Measurements from ENCODE around the gene ECI1. TPM values are rescaled to one million over a fixed set of nuclear protein-coding genes. Genes with fewer than 3 reads are reported as not detected.
"Not testable (repeated sequence)": the region's sequence is repeated elsewhere in the genome, so short reads cannot be mapped to it uniquely, and the experiment has no call there.

ECI1 gene
- total and polyA plus RNA-seq, 4 donors, result 28.4 to 66.0 (median 47.1) TPM

- H3K9me3 ChIP-seq (ENCODE audit: control insufficient read depth, low read length); H3K4me3 ChIP-seq (ENCODE audit: low read length in 2 of 2); ATAC-seq (ENCODE audit: low FRiP score); H3K4me1 ChIP-seq (ENCODE audit: control insufficient read depth in 1 of 2, insufficient read depth in 2 of 2, low read length in 2 of 2); DNase-seq; H3K27ac ChIP-seq (ENCODE audit: low read depth in 1 of 2, low read length in 2 of 2); intact Hi-C loops (cut with DNase I); H3K36me3 ChIP-seq (ENCODE audit: control insufficient read depth in 1 of 2, insufficient read depth in 2 of 2, low read length in 1 of 2); H3K27me3 ChIP-seq (ENCODE audit: control insufficient read depth in 1 of 2, insufficient read depth in 2 of 2, low read length in 1 of 2): not testable (repeated sequence)
- 2 to 5% methylated on average over 6 to 11 of the region's 12 CpGs for WGBS, 2 donors
These were observed 15.5 kb upstream of the ECI1 start for GRCh38 chr16:2266887-2267286.

DNA sequence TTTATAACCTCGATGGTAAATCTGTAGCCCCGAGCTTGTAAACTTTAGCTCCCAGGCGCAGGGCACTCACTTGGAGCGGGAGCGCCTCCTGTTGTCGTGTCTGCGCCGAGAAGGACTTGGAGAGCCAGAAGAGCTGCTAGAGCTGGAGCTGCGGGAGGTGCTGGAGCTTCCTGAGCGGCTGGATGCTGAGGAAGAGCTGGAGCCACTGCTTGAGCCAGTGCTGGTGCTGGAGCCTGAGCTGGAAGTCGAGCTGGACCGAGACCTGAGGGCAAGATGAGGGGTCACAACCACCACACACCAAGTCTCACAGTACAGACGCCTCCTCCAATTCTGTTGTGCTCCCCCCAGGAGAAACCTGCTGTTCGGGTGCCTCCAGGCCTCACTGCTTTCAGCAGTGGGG is 11.6 kb upstream of the ECI1 start:
- H3K4me1 ChIP-seq (ENCODE audit: control insufficient read depth in 1 of 2, insufficient read depth in 2 of 2, low read length in 2 of 2); ATAC-seq (ENCODE audit: low FRiP score); H3K27ac ChIP-seq (ENCODE audit: low read depth in 1 of 2, low read length in 2 of 2); H3K4me3 ChIP-seq (ENCODE audit: low read length in 2 of 2); H3K9me3 ChIP-seq (ENCODE audit: control insufficient read depth, low read length); DNase-seq; intact Hi-C loops (cut with DNase I); H3K27me3 ChIP-seq (ENCODE audit: control insufficient read depth in 1 of 2, insufficient read depth in 2 of 2, low read length in 1 of 2): not testable (repeated sequence)
- 80 to 81% methylated on average over 14 of the region's 14 CpGs for WGBS, 2 donors
- peaks cover 3 to 10% of the 10 kb centered on the region in 2 donors for H3K36me3 ChIP-seq (ENCODE audit: control insufficient read depth in 1 of 2, insufficient read depth in 2 of 2, low read length in 1 of 2)

GRCh38 chr16:2260250-2260649 is 8.9 kb upstream of the ECI1 start:
- Histone ChIP-seq H3K9me3 (ENCODE audit: control insufficient read depth, low read length) (no peaks in the 10 kb centered on the region), H3K27me3 (ENCODE audit: control insufficient read depth in 1 of 2, insufficient read depth in 2 of 2, low read length in 1 of 2) (no peaks in the 10 kb centered on the region), H3K36me3 (ENCODE audit: control insufficient read depth in 1 of 2, insufficient read depth in 2 of 2, low read length in 1 of 2) (peaks cover 7 to 16% of the 10 kb centered on the region in 2 donors), H3K27ac (ENCODE audit: low read depth in 1 of 2, low read length in 2 of 2) (no peak overlapping the region), H3K4me3 (ENCODE audit: low read length in 2 of 2) (no peak overlapping the region), H3K4me1 (ENCODE audit: control insufficient read depth in 1 of 2, insufficient read depth in 2 of 2, low read length in 2 of 2) (no peaks in the 10 kb centered on the region)
- DNase-seq (no peak), ATAC-seq (ENCODE audit: low FRiP score) (no peak)
- intact Hi-C loops (cut with DNase I), result no loop called here
- WGBS, 2 donors, result 92 to 94% methylated on average over 8 of the region's 8 CpGs

DNA sequence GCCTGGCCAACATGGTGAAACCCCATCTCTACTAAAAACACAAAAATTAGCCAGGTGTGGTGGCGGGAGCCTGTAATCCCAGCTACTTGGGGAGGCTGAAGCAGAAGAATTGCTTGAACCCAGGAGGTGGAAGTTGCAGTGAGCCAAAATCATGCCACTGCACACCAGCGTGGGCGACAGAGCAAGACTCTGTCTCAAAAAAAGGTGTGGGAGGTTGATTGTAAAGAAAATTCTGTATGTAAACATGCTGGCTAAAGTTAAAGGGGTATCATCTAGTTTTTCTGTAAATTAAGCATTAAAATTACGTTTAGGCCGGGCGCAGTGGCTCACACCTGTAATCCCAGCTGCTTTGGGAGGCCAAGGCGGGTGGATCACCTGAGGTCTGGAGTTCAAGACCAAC is 7.1 kb upstream of the ECI1 start:
- H3K9me3 ChIP-seq (ENCODE audit: control insufficient read depth, low read length); DNase-seq; H3K4me1 ChIP-seq (ENCODE audit: control insufficient read depth in 1 of 2, insufficient read depth in 2 of 2, low read length in 2 of 2); H3K27ac ChIP-seq (ENCODE audit: low read depth in 1 of 2, low read length in 2 of 2); H3K27me3 ChIP-seq (ENCODE audit: control insufficient read depth in 1 of 2, insufficient read depth in 2 of 2, low read length in 1 of 2); ATAC-seq (ENCODE audit: low FRiP score); H3K4me3 ChIP-seq (ENCODE audit: low read length in 2 of 2): not testable (repeated sequence)
- H3K36me3 ChIP-seq (ENCODE audit: control insufficient read depth in 1 of 2, insufficient read depth in 2 of 2, low read length in 1 of 2), result peaks cover 9 to 16% of the 10 kb centered on the region in 2 donors
- intact Hi-C loops (cut with DNase I), result loop anchor here in 1 of 2 donors (10.0 kb wide), 1 partner anchor 104 kb away; the partner anchor contains the start of gene TRAF7
- 93 to 94% methylated on average over 7 of the region's 7 CpGs for WGBS, 2 donors

DNA sequence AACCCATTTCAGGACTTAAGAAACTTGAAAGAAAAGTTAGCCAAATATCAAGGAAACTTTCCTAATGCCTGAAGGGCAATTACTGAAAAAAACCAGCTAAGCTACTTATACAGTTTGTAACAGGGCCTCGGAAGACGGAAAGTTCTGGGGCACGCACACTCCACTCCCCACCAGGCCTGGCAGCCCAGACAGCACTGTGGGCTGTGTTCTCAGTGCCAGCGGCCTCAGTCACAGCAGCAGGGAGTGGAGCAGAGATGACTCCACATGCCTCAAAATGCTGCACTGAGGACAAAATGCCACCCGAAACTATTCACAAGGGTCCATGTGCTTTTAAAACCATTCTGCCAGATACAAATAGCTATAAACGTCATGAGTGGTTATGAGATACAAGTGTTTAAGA is 6.3 kb upstream of the ECI1 start:
- Histone ChIP-seq H3K27ac (ENCODE audit: low read depth in 1 of 2, low read length in 2 of 2) (no peak overlapping the region), H3K36me3 (ENCODE audit: control insufficient read depth in 1 of 2, insufficient read depth in 2 of 2, low read length in 1 of 2) (peaks cover 9 to 18% of the 10 kb centered on the region in 2 donors), H3K4me1 (ENCODE audit: control insufficient read depth in 1 of 2, insufficient read depth in 2 of 2, low read length in 2 of 2) (no peaks in the 10 kb centered on the region), H3K4me3 (ENCODE audit: low read length in 2 of 2) (no peak overlapping the region), H3K27me3 (ENCODE audit: control insufficient read depth in 1 of 2, insufficient read depth in 2 of 2, low read length in 1 of 2) (no peaks in the 10 kb centered on the region), H3K9me3 (ENCODE audit: control insufficient read depth, low read length) (no peaks in the 10 kb centered on the region)
- WGBS, 2 donors, result 87 to 89% methylated on average over 6 of the region's 6 CpGs
- DNase-seq (no peak), ATAC-seq (ENCODE audit: low FRiP score) (no peak)
- intact Hi-C loops (cut with DNase I), result loop anchor here in 1 of 2 donors (10.0 kb wide), 1 partner anchor 103 kb away; the partner anchor contains the start of gene TRAF7

DNA sequence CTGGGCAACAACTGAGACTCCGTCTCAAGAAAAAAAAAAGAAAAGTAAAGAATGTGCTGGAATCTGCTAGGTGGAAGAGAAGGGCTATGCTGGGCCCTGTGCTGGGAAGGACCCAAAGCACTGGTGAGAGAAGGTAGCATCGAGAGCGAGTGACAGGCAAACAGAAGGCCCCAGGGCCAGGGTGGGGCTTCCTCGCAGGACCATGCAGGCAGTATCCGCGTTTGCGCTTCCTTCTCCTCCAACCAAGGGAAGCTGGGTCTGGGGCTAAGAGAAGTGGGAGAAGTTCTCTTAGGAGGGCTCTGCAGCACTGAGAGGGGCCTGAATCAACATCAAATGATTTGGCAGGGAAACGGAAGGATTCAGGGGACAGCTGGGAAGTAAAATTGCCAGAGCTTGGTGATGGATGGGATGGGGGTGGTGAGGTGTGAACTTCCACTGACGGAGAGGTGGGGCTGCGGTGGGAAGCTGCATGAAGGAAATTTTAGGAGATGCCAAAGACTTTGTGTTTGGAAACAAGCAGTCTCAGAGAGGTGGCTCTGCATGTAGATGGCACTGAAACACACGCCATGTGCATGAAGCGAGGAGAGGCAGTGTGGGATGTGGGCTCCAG is 5.2 kb upstream of the ECI1 start:
- no peak overlapping the region for H3K27ac ChIP-seq (ENCODE audit: low read depth in 1 of 2, low read length in 2 of 2)
- no peaks in the 10 kb centered on the region for H3K9me3 ChIP-seq (ENCODE audit: control insufficient read depth, low read length)
- WGBS, 2 donors, result 74 to 78% methylated on average over 12 of the region's 12 CpGs
- ATAC-seq (ENCODE audit: low FRiP score) (no peak), DNase-seq (no peak)
- no peak overlapping the region for H3K4me3 ChIP-seq (ENCODE audit: low read length in 2 of 2)
- no peaks in the 10 kb centered on the region for H3K27me3 ChIP-seq (ENCODE audit: control insufficient read depth in 1 of 2, insufficient read depth in 2 of 2, low read length in 1 of 2)
- H3K4me1 ChIP-seq (ENCODE audit: control insufficient read depth in 1 of 2, insufficient read depth in 2 of 2, low read length in 2 of 2), result no peaks in the 10 kb centered on the region
- H3K36me3 ChIP-seq (ENCODE audit: control insufficient read depth in 1 of 2, insufficient read depth in 2 of 2, low read length in 1 of 2), result peaks cover 9 to 11% of the 10 kb centered on the region in 2 donors
- intact Hi-C loops (cut with DNase I), result loop anchor here in 1 of 2 donors (10.0 kb wide), 1 partner anchor 102 kb away; the partner anchor contains the start of gene TRAF7

DNA sequence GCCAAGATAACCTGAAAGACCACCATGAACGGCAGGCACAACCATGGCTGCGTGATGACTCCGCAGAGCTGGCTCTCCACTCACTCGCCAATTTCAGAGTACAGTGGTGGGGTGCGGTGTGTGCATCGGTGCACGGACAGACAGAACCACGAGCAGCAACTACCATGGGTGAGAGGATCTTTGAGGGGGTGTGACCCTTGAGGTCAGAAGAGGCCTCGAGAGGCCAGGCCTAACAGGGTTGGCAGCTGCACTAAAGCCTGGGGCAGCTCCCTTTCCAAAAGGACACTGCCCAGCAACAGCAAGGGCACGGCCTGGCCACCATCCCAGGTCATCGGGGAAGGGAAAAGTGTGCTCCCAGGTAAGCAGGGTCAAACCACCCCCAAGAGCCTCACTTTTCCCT is 1.9 kb upstream of the ECI1 start:
- no peak for DNase-seq
- H3K27me3 ChIP-seq (ENCODE audit: control insufficient read depth in 1 of 2, insufficient read depth in 2 of 2, low read length in 1 of 2), result no peaks in the 10 kb centered on the region
- intact Hi-C loops (cut with DNase I), result loop anchor here in 1 of 2 donors (10.0 kb wide), 1 partner anchor 98 kb away; the partner anchor contains the start of gene TRAF7

DNA sequence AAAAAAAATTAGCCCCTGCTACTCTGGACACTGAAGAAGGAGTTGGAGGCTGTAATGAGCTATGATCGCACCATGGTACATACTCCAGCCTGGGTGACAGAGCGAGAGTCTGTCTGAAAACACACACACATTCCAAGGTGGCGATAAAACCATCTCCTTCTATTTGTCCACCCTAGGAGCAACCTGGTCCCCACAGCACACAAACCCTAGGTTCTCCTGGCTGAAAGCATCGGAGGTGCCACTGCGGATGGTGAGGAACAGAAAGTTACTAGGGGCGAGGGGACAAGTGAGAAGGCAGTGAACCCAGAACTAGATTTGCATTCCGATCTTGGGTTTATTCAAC is 1.4 kb upstream of the ECI1 start:
- Histone ChIP-seq H3K27me3 (ENCODE audit: control insufficient read depth in 1 of 2, insufficient read depth in 2 of 2, low read length in 1 of 2) (no peaks in the 10 kb centered on the region), H3K4me1 (ENCODE audit: control insufficient read depth in 1 of 2, insufficient read depth in 2 of 2, low read length in 2 of 2) (no peaks in the 10 kb centered on the region), H3K36me3 (ENCODE audit: control insufficient read depth in 1 of 2, insufficient read depth in 2 of 2, low read length in 1 of 2) (peaks cover 6 to 8% of the 10 kb centered on the region in 2 donors), H3K27ac (ENCODE audit: low read depth in 1 of 2, low read length in 2 of 2) (no peak overlapping the region), H3K9me3 (ENCODE audit: control insufficient read depth, low read length) (no peaks in the 10 kb centered on the region), H3K4me3 (ENCODE audit: low read length in 2 of 2) (no peak overlapping the region)
- ATAC-seq (ENCODE audit: low FRiP score) (no peak), DNase-seq (no peak)
- intact Hi-C loops (cut with DNase I), result loop anchor here in 1 of 2 donors (10.0 kb wide), 1 partner anchor 98 kb away; the partner anchor contains the start of gene TRAF7
- WGBS, 2 donors, result 95% methylated on average over 7 of the region's 7 CpGs

More for the DNA sequence above, 1.9 kb upstream of the ECI1 start:
- no peak for ATAC-seq (ENCODE audit: low FRiP score)
- WGBS, 2 donors, result 87 to 89% methylated on average over 11 of the region's 11 CpGs
- Histone ChIP-seq H3K27ac (ENCODE audit: low read depth in 1 of 2, low read length in 2 of 2) (no peak overlapping the region), H3K4me3 (ENCODE audit: low read length in 2 of 2) (no peak overlapping the region), H3K36me3 (ENCODE audit: control insufficient read depth in 1 of 2, insufficient read depth in 2 of 2, low read length in 1 of 2) (peaks cover 6 to 8% of the 10 kb centered on the region in 2 donors), H3K4me1 (ENCODE audit: control insufficient read depth in 1 of 2, insufficient read depth in 2 of 2, low read length in 2 of 2) (no peaks in the 10 kb centered on the region), H3K9me3 (ENCODE audit: control insufficient read depth, low read length) (no peaks in the 10 kb centered on the region)

Measured in aorta (tissue), 5 donors.